Ovary (tissue), 9 donors: ENCODE results near the gene MATK. TPM values are rescaled to one million over a fixed set of nuclear protein-coding genes. Genes with fewer than 3 reads are reported as not detected.
"Not testable (repeated sequence)": the region's sequence is repeated elsewhere in the genome, so short reads cannot be mapped to it uniquely, and the experiment has no call there.

ENCODE experiments used
- DNase-seq, 5 donors: peaks; one replicate each; pipeline ENCODE4 v3.0.0-alpha.2; 2019 to 2020
- H3K27ac ChIP-seq, 2 donors: fragments of 200-600 bp; one replicate each; pipeline versions ENCODE4 v1.5.1 to v1.8.0; 2019 to 2022
- H3K27me3 ChIP-seq: fragments of 200-600 bp; one replicate; pipeline ENCODE4 v1.8.0; 2022
- H3K36me3 ChIP-seq: fragments of 200-600 bp; sonication (generic); one replicate; pipeline ENCODE4 v1.5.1; 2019
- H3K4me1 ChIP-seq: one replicate; pipeline ENCODE4 v1.8.1; 2013; ENCODE audit warnings: mild to moderate bottlenecking, moderate library complexity; ENCODE audit not compliant: insufficient read depth
- H3K4me3 ChIP-seq: fragments of 200-600 bp; sonication (generic); one replicate; pipeline ENCODE4 v1.5.1; 2017
- H3K9me3 ChIP-seq, 2 donors: fragments of 200-600 bp in 1 of 2; sonication (generic) in 1 of 2; one replicate each; pipeline versions ENCODE4 v1.5.1 to v1.8.1; 2013 to 2019; ENCODE audit warnings: mild to moderate bottlenecking in 1 of 2, moderate library complexity in 1 of 2
- CTCF ChIP-seq, 3 donors: fragments of 450-650 bp in 2 of 3; fragments of 200-600 bp in 1 of 3; IDR thresholded peaks; one replicate each; pipeline versions ENCODE4 v1.5.1 to v1.8.0; 2016 to 2022; ENCODE audit warnings: antibody characterized with exemption in 3 of 3, mild to moderate bottlenecking in 1 of 3
- EP300 ChIP-seq: sonication (generic); formaldehyde crosslinking; IDR thresholded peaks from one replicate; pipeline ENCODE4 v1.6.1; 2017; ENCODE audit warnings: antibody characterized with exemption
- POLR2A ChIP-seq: fragments of 450-650 bp; IDR thresholded peaks from one replicate; pipeline ENCODE4 v1.6.1; 2017; ENCODE audit warnings: antibody characterized with exemption, mild to moderate bottlenecking, moderate library complexity
- WGBS, 3 donors: extraction: QIAGEN DNeasy Blood & Tissue Kit in 1 of 3; methylation state at CpG; one replicate each; pipeline versions ENCODE4 v1.1.5 to v1.1.7; 2013 to 2017; 5-methylcytosine and 5-hydroxymethylcytosine counted together
- intact Hi-C, 4 donors: fragments of 100-400 bp; cut with DNase I; formaldehyde crosslinking; loops; one replicate each; pipeline versions ENCODE4 v1.11.0 to v1.15.1; 2022 to 2023
- polyA plus RNA-seq, 2 donors: library from polyadenylated mRNA; stranded (reverse); fragments of 200-250 nt in 1 of 2; fragments of 350-450 nt in 1 of 2; fragmentation: Illumina TruSeq in 1 of 2; extraction: RNeasy Lipid Tissue Mini Kit (QIAGEN cat#74804) in 1 of 2; gene quantifications; one replicate each; pipeline ENCODE4 v1.2.3, GENCODE V29; 2013 to 2014
- total RNA-seq, 7 donors: library from RNA; depleted of rRNA in 2 of 7; stranded (reverse); fragments of >200 nt in 2 of 7; fragmentation: NEBNext Ultra II Directional in 3 of 7; extraction: Animal tissue kit (Norgen Biotek cat#: 25700) in 3 of 7; gene quantifications; one replicate each; pipeline versions ENCODE4 v1.1.0 to v1.2.4, GENCODE V29; 2016 to 2023
- donor health status: DM: no; HTN: no; CAD: no; lungs with moderate emphysema.
- donor health status: DM: no; HTN: no; CAD: no.
- donor health status: Bipolar disorder and iron deficiency.
- donor health status: DM: yes; HTN: yes; CAD: no.
- donor health status: DM: no; HTN: no; CAD: no.
- donor health status: DM: yes; HTN: yes; CAD: no.

The MATK gene
- total and polyA plus RNA-seq, 9 donors: 0.25 to 1.4 (median 0.72) TPM

GRCh38 chr19:3818918-3819317 is 32.7 kb upstream of the MATK start:
- TF ChIP-seq CTCF (IDR thresholded peaks at IDR 0.05): no peak
- TF ChIP-seq EP300: no peak
- TF ChIP-seq POLR2A: no peak
- Histone ChIP-seq H3K4me1 (peaks cover 2% of the 10 kb centered on the region), H3K9me3 (no peaks in the 10 kb centered on the region), H3K27me3 (no peaks in the 10 kb centered on the region), H3K27ac (no peak overlapping the region), H3K36me3 (no peaks in the 10 kb centered on the region), H3K4me3 (no peak overlapping the region)
- intact Hi-C loops: no loop called here
- 70 to 73% (median 71%) methylated on average over 20 to 31 of the region's 31 CpGs for WGBS, 3 donors
- no peak for DNase-seq

DNA sequence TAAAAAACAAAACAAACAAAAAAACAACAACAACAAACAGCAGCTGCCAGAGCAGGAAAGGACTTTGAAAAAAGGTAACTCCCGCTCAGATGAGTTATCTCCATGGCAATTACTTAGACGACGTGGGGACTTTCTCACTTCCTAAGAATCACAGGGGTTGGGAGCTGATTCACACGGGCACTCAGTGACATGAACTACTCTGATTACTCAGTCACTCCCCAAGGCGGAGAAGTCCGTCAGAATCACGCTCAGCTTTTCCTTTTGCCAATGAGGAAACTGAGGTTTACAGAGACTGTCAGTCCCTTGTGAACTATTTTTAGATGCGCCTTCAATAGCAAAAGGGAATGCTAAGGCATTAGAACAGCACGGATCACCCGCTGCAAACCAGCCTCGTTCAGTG is 32.3 kb upstream of the MATK start:
- no peaks in the 10 kb centered on the region for H3K9me3 ChIP-seq
- H3K27me3 ChIP-seq: no peaks in the 10 kb centered on the region
- 35 to 45% (median 43%) methylated on average over 11 of the region's 11 CpGs for WGBS, 3 donors
- H3K36me3 ChIP-seq: no peaks in the 10 kb centered on the region
- H3K4me1 ChIP-seq: peaks cover 2% of the 10 kb centered on the region
- H3K27ac ChIP-seq: no peak overlapping the region
- TF ChIP-seq POLR2A: no peak
- TF ChIP-seq CTCF (IDR thresholded peaks at IDR 0.05): no peak
- no peak for TF ChIP-seq EP300
- no peak for DNase-seq
- intact Hi-C loops: no loop called here
- no peak overlapping the region for H3K4me3 ChIP-seq

GRCh38 chr19:3817761-3818160 is 31.6 kb upstream of the MATK start:
- no peak overlapping the region for H3K27ac ChIP-seq
- whole genome bisulfite sequencing, 3 donors: 78 to 85% (median 83%) methylated on average over 8 of the region's 8 CpGs

GRCh38 chr19:3816566-3817218 is 30.5 kb upstream of the MATK start:
- Histone ChIP-seq H3K4me3 (no peak overlapping the region), H3K9me3 (no peaks in the 10 kb centered on the region), H3K27ac (no peak overlapping the region), H3K4me1 (no peaks in the 10 kb centered on the region), H3K27me3 (no peaks in the 10 kb centered on the region), H3K36me3 (no peaks in the 10 kb centered on the region)
- no peak for TF ChIP-seq EP300
- no peak for TF ChIP-seq CTCF (IDR thresholded peaks at IDR 0.05)
- no peak for TF ChIP-seq POLR2A
- DNase-seq: no peak
- WGBS, 3 donors: 86 to 90% (median 88%) methylated on average over 45 of the region's 45 CpGs
- intact Hi-C loops: no loop called here

More at GRCh38 chr19:3817761-3818160, 31.6 kb upstream of the MATK start:
- Histone ChIP-seq H3K36me3 (no peaks in the 10 kb centered on the region), H3K9me3 (no peaks in the 10 kb centered on the region), H3K4me3 (no peak overlapping the region), H3K4me1 (peaks cover 2% of the 10 kb centered on the region), H3K27me3 (no peaks in the 10 kb centered on the region)
- no peak for TF ChIP-seq EP300
- TF ChIP-seq POLR2A: no peak
- no peak for TF ChIP-seq CTCF (IDR thresholded peaks at IDR 0.05)
- no peak for DNase-seq
- intact Hi-C loops: no loop called here

- H3K27ac ChIP-seq, H3K9me3 ChIP-seq, H3K4me3 ChIP-seq, DNase-seq, intact Hi-C loops, H3K36me3 ChIP-seq, H3K27me3 ChIP-seq, H3K4me1 ChIP-seq: not testable (repeated sequence)
- 87 to 92% (median 88%) methylated on average over 9 of the region's 9 CpGs for WGBS, 3 donors
Measured at GRCh38 chr19:3816148-3816547, 30.0 kb upstream of the MATK start.
